Neuronal stem cell (in vitro differentiated cells): ENCODE measurements around the gene ELANE.
"Not testable (repeated sequence)": the region's sequence is repeated elsewhere in the genome, so short reads cannot be mapped to it uniquely, and the experiment has no call there.

Source experiments
- DNase-seq: peaks from one replicate; pipeline ENCODE4 v3.0.0-alpha.2; 2013; ENCODE audit warnings: low spot score
- H2AFZ ChIP-seq: one replicate; pipeline ENCODE4 v1.6.1; 2013; ENCODE audit warnings: mild to moderate bottlenecking, low read length, inconsistent platforms
- H2AK5ac ChIP-seq: 2 replicates; pipeline ENCODE4 v1.6.1; 2013; ENCODE audit warnings: low read depth, mild to moderate bottlenecking, inconsistent platforms, low read length, moderate library complexity, mixed read lengths
- H2BK120ac ChIP-seq: 2 replicates; pipeline ENCODE4 v1.6.1; 2013; ENCODE audit warnings: low read depth, mild to moderate bottlenecking, inconsistent platforms, low read length, moderate library complexity, mixed read lengths
- H2BK12ac ChIP-seq: one replicate; pipeline ENCODE4 v1.6.1; 2013; ENCODE audit warnings: low read length, inconsistent platforms
- H2BK15ac ChIP-seq: 2 replicates; pipeline ENCODE4 v1.6.1; 2013; ENCODE audit warnings: mild to moderate bottlenecking, low read length, inconsistent platforms, mixed read lengths
- H2BK5ac ChIP-seq: one replicate; pipeline ENCODE4 v1.6.1; 2013; ENCODE audit warnings: inconsistent platforms, mild to moderate bottlenecking, low read length, moderate library complexity
- H3K14ac ChIP-seq: one replicate; pipeline ENCODE4 v1.6.1; 2013; ENCODE audit warnings: low read length, inconsistent platforms
- H3K18ac ChIP-seq: 2 replicates; pipeline ENCODE4 v1.6.1; 2013; ENCODE audit warnings: low read length, inconsistent platforms
- H3K23ac ChIP-seq: 2 replicates; pipeline ENCODE4 v1.6.1; 2013; ENCODE audit warnings: low read depth, mild to moderate bottlenecking, mixed read lengths, low read length, inconsistent platforms; ENCODE audit not compliant: poor library complexity
- H3K27ac ChIP-seq: replicated peaks from 3 replicates; pipeline ENCODE4 v1.5.1; 2013; ENCODE audit warnings: low read length, inconsistent platforms
- H3K27me3 ChIP-seq, 3 experiments: 2 replicates each; pipeline ENCODE4 v1.6.1; 2013; ENCODE audit warnings: low read length in 3 of 3, mild to moderate bottlenecking in 2 of 3, inconsistent platforms in 1 of 3, low read depth in 1 of 3, mixed read lengths in 1 of 3, moderate library complexity in 1 of 3; ENCODE audit not compliant: control insufficient read depth in 3 of 3, insufficient read depth in 3 of 3
- H3K36me3 ChIP-seq, 2 donors: replicated peaks in 1 of 2; 2 replicates each; pipeline ENCODE4 v1.6.1; 2013; ENCODE audit warnings: low read length in 2 of 2; ENCODE audit not compliant: control insufficient read depth in 2 of 2, insufficient read depth in 2 of 2
- H3K4ac ChIP-seq: 2 replicates; pipeline ENCODE4 v1.6.1; 2013; ENCODE audit warnings: inconsistent platforms, mild to moderate bottlenecking, low read length, moderate library complexity
- H3K4me1 ChIP-seq, 2 donors: 1 replicate in 1 of 2; 2 replicates in 1 of 2; pipeline ENCODE4 v1.6.1; 2013; ENCODE audit warnings: low read length in 2 of 2, low read depth in 1 of 2; ENCODE audit not compliant: control insufficient read depth in 2 of 2, insufficient read depth in 1 of 2
- H3K4me2 ChIP-seq: one replicate; pipeline ENCODE4 v1.6.1; 2013; ENCODE audit warnings: mild to moderate bottlenecking, low read length, inconsistent platforms; ENCODE audit not compliant: insufficient read depth, poor library complexity, severe bottlenecking
- H3K4me3 ChIP-seq, 2 donors: 2 replicates each; pipeline ENCODE4 v1.5.1; 2013; ENCODE audit warnings: low read length in 2 of 2, mild to moderate bottlenecking in 2 of 2, inconsistent platforms in 1 of 2, moderate library complexity in 1 of 2
- H3K79me1 ChIP-seq: one replicate; pipeline ENCODE4 v1.6.1; 2013; ENCODE audit warnings: low read depth, mild to moderate bottlenecking, inconsistent platforms, low read length, moderate library complexity
- H3K9ac ChIP-seq: one replicate; pipeline ENCODE4 v1.6.1; 2013; ENCODE audit warnings: mild to moderate bottlenecking, low read depth, low read length, inconsistent platforms; ENCODE audit not compliant: poor library complexity
- H3K9me3 ChIP-seq, 2 donors: replicated peaks in 1 of 2; 2 replicates each; pipeline versions ENCODE3 to v1.6.1; 2013; ENCODE audit warnings: low read length in 2 of 2, mild to moderate bottlenecking in 2 of 2, inconsistent platforms in 1 of 2, low read depth in 1 of 2, mixed read lengths in 1 of 2, moderate library complexity in 1 of 2; ENCODE audit not compliant: control insufficient read depth in 2 of 2, insufficient read depth in 1 of 2
- H4K8ac ChIP-seq: one replicate; pipeline ENCODE4 v1.6.1; 2013; ENCODE audit warnings: low read depth, mild to moderate bottlenecking, inconsistent platforms, low read length, moderate library complexity
- H4K91ac ChIP-seq: one replicate; pipeline ENCODE4 v1.6.1; 2013; ENCODE audit warnings: low read length, low read depth, mild to moderate bottlenecking, inconsistent platforms; ENCODE audit not compliant: poor library complexity
- WGBS, 2 donors: extraction: QIAGEN DNeasy Blood & Tissue Kit; methylation state at CpG; one replicate each; pipeline ENCODE4 v1.1.7; 2013; ENCODE audit warnings: missing lambda C conversion rate in 2 of 2, mixed read lengths in 1 of 2; ENCODE audit not compliant: insufficient read length in 2 of 2, insufficient replicate concordance in 1 of 2; ENCODE audit errors: extremely low coverage in 2 of 2; 5-methylcytosine and 5-hydroxymethylcytosine counted together

Gene ELANE

GRCh38 chr19:816500-816857 is 35.6 kb upstream of the ELANE start:
- Histone ChIP-seq H3K4ac (no peak overlapping the region), H3K18ac (no peak overlapping the region), H2AK5ac (no peak overlapping the region), H2BK15ac (no peak overlapping the region), H2BK5ac (no peak overlapping the region), H3K4me2 (no peak overlapping the region), H3K4me3 (no peak overlapping the region), H2AFZ (no peak overlapping the region), H3K9ac (peak overlapping the region; percentile 53), H4K8ac (no peak overlapping the region), H3K27ac (no peak overlapping the region), H3K79me1 (peaks cover 24% of the 10 kb centered on the region), H3K9me3 (peaks cover 0 to 3% of the 10 kb centered on the region in 2 donors), H3K27me3 (no peaks in the 10 kb centered on the region), H4K91ac (no peak overlapping the region), H3K4me1 (no peaks in the 10 kb centered on the region), H2BK12ac (no peak overlapping the region), H3K36me3 (peaks cover 29 to 42% of the 10 kb centered on the region in 2 donors), H2BK120ac (no peak overlapping the region), H3K23ac (peak overlapping the region; percentile 55), H3K14ac (no peak overlapping the region)
- no peak for DNase-seq
- WGBS, 2 donors: 100% methylated on average over 2 of the region's 2 CpGs; no CpG with 5 or more reads in 1 of the 2 donors

GRCh38 chr19:820212-820611 is 31.9 kb upstream of the ELANE start:
- DNase-seq, H3K9me3 ChIP-seq, H3K9ac ChIP-seq, H3K4me3 ChIP-seq, H2BK120ac ChIP-seq, H3K4me1 ChIP-seq, H2BK5ac ChIP-seq, H3K14ac ChIP-seq, H2BK12ac ChIP-seq, H3K4me2 ChIP-seq, H3K27me3 ChIP-seq, H3K4ac ChIP-seq, H2BK15ac ChIP-seq, H4K91ac ChIP-seq, H3K18ac ChIP-seq, H2AFZ ChIP-seq, H4K8ac ChIP-seq, H2AK5ac ChIP-seq, H3K27ac ChIP-seq, H3K23ac ChIP-seq: not testable (repeated sequence)
- no CpG with 5 or more reads among the region's 5 CpGs for WGBS, 2 donors
- peaks cover 10% of the 10 kb centered on the region for H3K79me1 ChIP-seq
- peaks cover 8 to 20% of the 10 kb centered on the region in 2 donors for H3K36me3 ChIP-seq

- H4K8ac ChIP-seq: no peak overlapping the region
- H2BK12ac ChIP-seq: no peak overlapping the region
- H3K4me1 ChIP-seq: peaks cover 6% of the 10 kb centered on the region in 2 donors
- no peaks in the 10 kb centered on the region for H3K27me3 ChIP-seq
- H3K36me3 ChIP-seq: peaks cover 3 to 10% of the 10 kb centered on the region in 2 donors
- H3K27ac ChIP-seq: no peak overlapping the region
- peak overlapping the region; percentile 84 for H3K4ac ChIP-seq
- H2AK5ac ChIP-seq: peak overlapping the region; percentile 100
- H3K23ac ChIP-seq: peak overlapping the region; percentile 96
- peak overlapping the region; percentile 96 for H2BK5ac ChIP-seq
- peak overlapping the region; percentile 66 for H3K4me2 ChIP-seq
- H2AFZ ChIP-seq: peak overlapping the region; percentile 88
- peak overlapping the region; percentile 88 for H3K9ac ChIP-seq
- no peaks in the 10 kb centered on the region for H3K9me3 ChIP-seq
- H3K4me3 ChIP-seq: peak overlapping the region; percentile 72 to 98
- peaks cover 8% of the 10 kb centered on the region for H3K79me1 ChIP-seq
- H2BK120ac ChIP-seq: peak overlapping the region; percentile 94
- DNase-seq: no peak
- no peak overlapping the region for H3K14ac ChIP-seq
- H2BK15ac ChIP-seq: peak overlapping the region; percentile 89
- H3K18ac ChIP-seq: peak overlapping the region; percentile 98
- H4K91ac ChIP-seq: peak overlapping the region; percentile 53
- no CpG with 5 or more reads among the region's 64 CpGs for WGBS, 2 donors
Observed at GRCh38 chr19:821231-821824, 30.8 kb upstream of the ELANE start.

DNA sequence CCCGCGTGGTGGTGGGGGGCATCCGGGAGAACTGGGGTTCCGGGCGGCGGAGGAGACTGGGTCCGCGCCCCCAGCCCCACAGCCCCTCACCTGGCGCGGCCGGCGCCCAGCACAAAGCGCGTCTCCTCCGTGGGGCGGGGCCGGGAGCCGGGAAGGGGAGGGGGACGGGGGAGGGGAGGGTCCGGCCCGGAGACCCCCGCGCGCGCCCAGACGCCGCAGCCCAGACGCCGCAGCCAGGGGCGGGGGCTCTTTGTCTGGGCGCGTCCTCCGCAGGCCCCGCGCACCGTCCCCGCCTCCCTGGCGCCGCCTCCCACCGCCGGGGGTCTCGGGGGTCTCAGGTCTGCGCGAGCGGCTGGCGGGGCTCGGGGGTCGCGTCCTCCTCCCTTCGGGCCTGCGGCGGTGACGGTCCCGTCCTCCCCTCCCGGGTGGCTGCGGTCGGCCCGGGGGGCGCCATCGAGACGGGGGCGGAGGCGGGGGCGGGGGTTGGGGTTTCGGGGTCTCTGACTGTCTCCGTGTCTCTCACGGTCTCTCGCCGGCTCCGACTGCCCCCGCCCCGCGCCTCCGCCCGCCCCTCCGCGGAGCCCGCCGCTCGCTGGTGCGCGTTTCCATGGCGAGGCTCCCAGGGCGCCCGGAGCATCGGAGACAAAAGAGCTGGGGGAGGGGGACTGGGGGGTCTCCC is 30.1 kb upstream of the ELANE start, which contains the start of gene PLPPR3:
PLPPR3 (minus strand) TSS at position 131 of the 679 bp plus-strand sequence. CDS start 396 bp downstream, outside the sequence.
- peak within 1 kb of the TSS; percentile 96 for H2BK5ac ChIP-seq
- peak within 1 kb of the TSS; percentile 94 for H2BK12ac ChIP-seq
- no CpG with 5 or more reads among the region's 86 CpGs for WGBS, 2 donors
- peak; percentile 79 for DNase-seq
- H3K27me3 ChIP-seq: no peaks in the 10 kb centered on the region
- H4K8ac ChIP-seq: no peak within 1 kb of the TSS
- peak within 1 kb of the TSS; percentile 94 for H2BK120ac ChIP-seq
- peak within 1 kb of the TSS; percentile 88 for H3K9ac ChIP-seq
- peak within 1 kb of the TSS; percentile 93 for H3K4ac ChIP-seq
- H3K9me3 ChIP-seq: no peaks in the 10 kb centered on the region
- peaks cover 0 to 6% of the 10 kb centered on the region in 2 donors for H3K36me3 ChIP-seq
- peak within 1 kb of the TSS; percentile 96 for H3K23ac ChIP-seq
- H3K14ac ChIP-seq: peak within 1 kb of the TSS; percentile 89
- H2AFZ ChIP-seq: peak within 1 kb of the TSS; percentile 88
- peak within 1 kb of the TSS; percentile 89 for H2BK15ac ChIP-seq
- peaks cover 6% of the 10 kb centered on the region in 2 donors for H3K4me1 ChIP-seq
- peaks cover 3% of the 10 kb centered on the region for H3K79me1 ChIP-seq
- peak within 1 kb of the TSS; percentile 66 for H3K4me2 ChIP-seq
- H4K91ac ChIP-seq: peak within 1 kb of the TSS; percentile 53
- peak within 1 kb of the TSS; percentile 68 for H3K27ac ChIP-seq
- peak within 1 kb of the TSS; percentile 99 for H3K18ac ChIP-seq
- peak within 1 kb of the TSS; percentile 72 to 98 for H3K4me3 ChIP-seq
- H2AK5ac ChIP-seq: peak within 1 kb of the TSS; percentile 100
